Uterus (tissue), 4 donors: Measurements from ENCODE around the gene ARHGAP4. TPM values are rescaled to one million over a fixed set of nuclear protein-coding genes. Genes with fewer than 3 reads are reported as not detected.

Source experiments
- DNase-seq, 2 donors: peaks; one replicate each; pipeline ENCODE4 v3.0.0-alpha.2; 2019 to 2020
- H3K27ac ChIP-seq, 2 donors: fragments of 200-600 bp; sonication (generic); 1 replicate in 1 of 2; 2 replicates in 1 of 2; pipeline ENCODE4 v1.5.1; 2016 to 2018
- H3K27me3 ChIP-seq, 2 donors: fragments of 200-600 bp; sonication (generic); one replicate each; pipeline ENCODE4 v1.5.1; 2018 to 2019; ENCODE audit warnings: control low read depth in 1 of 2
- H3K36me3 ChIP-seq, 2 donors: fragments of 200-600 bp; sonication (generic); one replicate each; pipeline ENCODE4 v1.5.1; 2019; ENCODE audit warnings: control low read depth in 1 of 2
- H3K4me1 ChIP-seq, 2 donors: fragments of 200-600 bp; sonication (generic); one replicate each; pipeline ENCODE4 v1.5.1; 2018 to 2019; ENCODE audit warnings: control low read depth in 1 of 2
- H3K4me3 ChIP-seq, 2 donors: fragments of 200-600 bp; sonication (generic); 1 replicate in 1 of 2; 2 replicates in 1 of 2; pipeline ENCODE4 v1.5.1; 2018 to 2019; ENCODE audit warnings: mild to moderate bottlenecking in 1 of 2
- H3K9me3 ChIP-seq, 2 donors: fragments of 200-600 bp; sonication (generic); one replicate each; pipeline ENCODE4 v1.5.1; 2019; ENCODE audit warnings: control low read depth in 1 of 2
- POLR2A ChIP-seq, 2 donors: fragments of 450-650 bp; IDR thresholded peaks; one replicate each; pipeline ENCODE4 v1.6.1; 2016; ENCODE audit warnings: antibody characterized with exemption in 2 of 2, mild to moderate bottlenecking in 1 of 2, moderate library complexity in 1 of 2
- intact Hi-C: fragments of 100-400 bp; cut with DNase I; formaldehyde crosslinking; loops from one replicate; pipeline ENCODE4 v1.15.1; 2023; ENCODE audit warnings: low total_unique reads
- total RNA-seq, 4 donors: library from RNA; depleted of rRNA in 3 of 4; stranded (reverse); fragments of >200 nt in 3 of 4; gene quantifications; one replicate each; pipeline versions ENCODE4 v1.1.0 to v1.2.4, GENCODE V29; 2014 to 2023
- TF ChIP-seq, protein P1 (sequence below), 4 experiments: fragments of 200-600 bp in 2 of 4; fragments of 450-650 bp in 2 of 4; sonication (generic) in 2 of 4; IDR thresholded peaks; one replicate each; pipeline ENCODE4 v1.5.1; 2016 to 2019; ENCODE audit warnings: antibody characterized with exemption in 4 of 4, mild to moderate bottlenecking in 2 of 4, moderate library complexity in 1 of 4
- donor health status: DM: yes; HTN: yes; CAD: no.

ARHGAP4 gene
- total RNA-seq, 4 donors from 2014 or later: 5.1 to 28.3 (median 15.8) TPM

DNA sequence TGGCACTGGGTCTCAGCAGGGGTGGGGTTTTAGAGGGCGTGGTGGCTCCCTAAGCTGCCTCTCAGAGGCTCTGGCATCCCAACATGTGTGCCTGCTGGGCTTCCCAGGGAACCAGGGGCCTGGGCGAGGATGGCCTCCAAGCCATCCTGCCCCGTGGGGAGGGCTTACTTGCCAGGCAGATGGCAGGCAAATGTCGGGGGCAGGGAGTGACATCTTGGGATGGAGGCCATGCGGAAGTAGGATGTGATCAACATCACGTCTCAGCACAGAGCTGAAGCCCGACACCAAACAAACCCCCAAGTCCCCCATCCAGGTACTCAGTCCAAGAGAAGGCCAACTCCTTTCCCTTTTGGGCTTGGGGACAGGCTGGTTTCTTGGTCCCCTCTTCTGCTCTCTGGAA, 44.8 kb downstream of the ARHGAP4 start:
- no peaks in the 10 kb centered on the region for H3K9me3 ChIP-seq
- peaks cover 0 to 4% of the 10 kb centered on the region in 2 donors for H3K4me1 ChIP-seq
- H3K4me3 ChIP-seq: no peak overlapping the region
- no peaks in the 10 kb centered on the region for H3K36me3 ChIP-seq
- H3K27ac ChIP-seq: no peak overlapping the region
- intact Hi-C loops: no loop called here
- TF ChIP-seq, protein P1, sequence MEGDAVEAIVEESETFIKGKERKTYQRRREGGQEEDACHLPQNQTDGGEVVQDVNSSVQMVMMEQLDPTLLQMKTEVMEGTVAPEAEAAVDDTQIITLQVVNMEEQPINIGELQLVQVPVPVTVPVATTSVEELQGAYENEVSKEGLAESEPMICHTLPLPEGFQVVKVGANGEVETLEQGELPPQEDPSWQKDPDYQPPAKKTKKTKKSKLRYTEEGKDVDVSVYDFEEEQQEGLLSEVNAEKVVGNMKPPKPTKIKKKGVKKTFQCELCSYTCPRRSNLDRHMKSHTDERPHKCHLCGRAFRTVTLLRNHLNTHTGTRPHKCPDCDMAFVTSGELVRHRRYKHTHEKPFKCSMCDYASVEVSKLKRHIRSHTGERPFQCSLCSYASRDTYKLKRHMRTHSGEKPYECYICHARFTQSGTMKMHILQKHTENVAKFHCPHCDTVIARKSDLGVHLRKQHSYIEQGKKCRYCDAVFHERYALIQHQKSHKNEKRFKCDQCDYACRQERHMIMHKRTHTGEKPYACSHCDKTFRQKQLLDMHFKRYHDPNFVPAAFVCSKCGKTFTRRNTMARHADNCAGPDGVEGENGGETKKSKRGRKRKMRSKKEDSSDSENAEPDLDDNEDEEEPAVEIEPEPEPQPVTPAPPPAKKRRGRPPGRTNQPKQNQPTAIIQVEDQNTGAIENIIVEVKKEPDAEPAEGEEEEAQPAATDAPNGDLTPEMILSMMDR (IDR thresholded peaks at IDR 0.05): no peak
- no peak for TF ChIP-seq POLR2A (IDR thresholded peaks at IDR 0.05)
- no peak for DNase-seq
- peaks cover 0 to 35% of the 10 kb centered on the region in 2 donors for H3K27me3 ChIP-seq

DNA sequence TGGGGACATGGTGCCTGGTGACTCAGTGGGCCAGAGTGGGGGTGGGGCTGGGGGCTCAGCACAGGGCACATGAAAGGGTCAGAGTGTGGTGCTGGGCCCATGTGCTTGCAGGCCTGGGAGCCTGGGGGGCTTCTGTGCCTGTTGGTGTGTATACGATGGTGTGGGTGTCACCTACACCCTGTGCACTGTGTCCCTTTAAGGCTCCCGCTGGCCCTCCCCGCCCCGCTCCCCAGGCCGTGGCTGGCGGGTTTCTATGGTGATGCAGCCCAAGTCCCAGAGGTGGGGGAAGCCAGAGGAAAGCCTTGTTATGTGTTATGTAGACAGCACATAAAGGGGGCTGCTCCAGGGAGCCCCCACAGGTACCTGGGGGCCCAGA, 45.6 kb downstream of the ARHGAP4 start:
- H3K27me3 ChIP-seq: peaks cover 0 to 34% of the 10 kb centered on the region in 2 donors
- H3K4me1 ChIP-seq: peaks cover 0 to 2% of the 10 kb centered on the region in 2 donors
- no peak overlapping the region for H3K27ac ChIP-seq
- TF ChIP-seq, protein P1 (IDR thresholded peaks at IDR 0.05): no peak
- TF ChIP-seq POLR2A (IDR thresholded peaks at IDR 0.05): no peak
- H3K36me3 ChIP-seq: no peaks in the 10 kb centered on the region
- H3K9me3 ChIP-seq: no peaks in the 10 kb centered on the region
- no peak for DNase-seq
- intact Hi-C loops: no loop called here
- H3K4me3 ChIP-seq: no peak overlapping the region

DNA sequence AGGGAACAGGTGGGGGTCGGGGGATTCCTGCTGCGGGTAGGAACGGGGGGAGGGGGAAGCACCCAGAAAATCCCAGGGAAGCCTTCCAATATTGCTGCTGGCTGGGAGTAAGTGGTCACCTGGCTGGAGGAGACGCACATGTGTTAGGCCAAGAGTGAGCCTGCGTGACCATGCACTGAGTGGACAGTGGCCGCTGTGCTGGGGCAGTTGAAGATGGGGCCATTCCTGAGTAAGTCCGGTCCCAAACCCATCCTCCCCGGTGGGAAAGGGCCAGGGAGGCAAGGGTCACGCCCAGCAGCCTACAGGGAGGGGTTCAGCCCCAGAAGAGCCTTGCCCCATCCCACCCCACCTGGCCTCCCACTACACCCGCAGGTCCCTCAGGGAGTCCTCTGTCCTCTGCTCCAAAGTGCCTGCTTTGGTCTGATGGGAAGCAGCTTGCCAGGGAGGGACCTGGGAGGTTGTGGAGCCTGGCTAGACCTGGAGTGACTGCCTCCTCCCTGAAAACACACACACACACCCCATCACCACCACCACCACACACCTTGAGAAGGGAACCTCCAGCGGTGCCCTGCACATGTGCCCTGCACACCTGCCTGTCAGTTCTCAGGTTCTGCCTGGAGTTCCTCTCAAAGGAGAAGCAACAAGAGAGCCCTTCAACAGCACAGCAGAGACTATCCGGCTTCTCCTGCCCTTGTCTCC, 46.2 kb downstream of the ARHGAP4 start:
- Histone ChIP-seq H3K9me3 (no peaks in the 10 kb centered on the region), H3K27ac (no peak overlapping the region), H3K4me1 (no peaks in the 10 kb centered on the region), H3K36me3 (no peaks in the 10 kb centered on the region), H3K4me3 (no peak overlapping the region), H3K27me3 (peaks cover 0 to 29% of the 10 kb centered on the region in 2 donors)
- no peak for DNase-seq
- TF ChIP-seq POLR2A (IDR thresholded peaks at IDR 0.05): no peak
- TF ChIP-seq, protein P1 (IDR thresholded peaks at IDR 0.05): no peak
- intact Hi-C loops: no loop called here

DNA sequence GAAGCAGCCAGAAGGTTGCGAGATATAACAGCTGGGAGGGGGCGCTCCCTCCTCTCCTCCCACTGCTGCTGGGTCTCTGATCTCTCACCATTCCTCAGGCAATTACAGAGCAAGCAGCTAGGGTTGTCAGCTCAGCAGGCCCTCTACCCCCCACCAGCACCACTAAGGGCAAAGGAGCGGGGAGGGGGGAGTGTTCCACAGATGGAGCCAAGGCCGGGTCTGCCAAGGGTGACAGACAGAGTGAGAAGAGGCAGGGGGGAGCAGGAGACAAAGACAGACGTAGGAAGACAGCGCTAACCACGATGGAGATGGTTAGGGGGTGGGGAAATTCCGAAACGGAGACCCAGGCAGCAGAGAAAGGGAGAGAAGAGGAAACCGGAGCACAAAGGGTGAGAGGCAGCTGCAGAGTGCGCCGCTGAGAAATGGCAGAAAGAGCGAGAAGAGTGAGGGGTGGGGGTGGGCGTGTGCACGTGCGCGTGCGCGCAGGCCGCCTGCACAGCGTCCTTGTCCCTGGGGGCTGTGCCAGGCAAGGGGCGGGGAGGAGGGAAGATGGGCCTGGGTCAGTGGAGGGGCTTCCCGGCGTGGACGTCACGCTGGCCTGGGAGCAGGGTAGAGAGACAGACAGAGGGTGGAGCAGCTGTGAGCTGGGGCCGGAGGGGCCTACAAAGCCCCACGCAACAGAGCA, 47.0 kb downstream of the ARHGAP4 start:
- intact Hi-C loops: no loop called here
- no peak for DNase-seq
- TF ChIP-seq, protein P1 (IDR thresholded peaks at IDR 0.05): no peak
- no peak for TF ChIP-seq POLR2A (IDR thresholded peaks at IDR 0.05)
- Histone ChIP-seq H3K36me3 (no peaks in the 10 kb centered on the region), H3K27ac (no peak overlapping the region), H3K4me3 (no peak overlapping the region), H3K4me1 (no peaks in the 10 kb centered on the region), H3K27me3 (peaks cover 0 to 21% of the 10 kb centered on the region in 2 donors), H3K9me3 (no peaks in the 10 kb centered on the region)

DNA sequence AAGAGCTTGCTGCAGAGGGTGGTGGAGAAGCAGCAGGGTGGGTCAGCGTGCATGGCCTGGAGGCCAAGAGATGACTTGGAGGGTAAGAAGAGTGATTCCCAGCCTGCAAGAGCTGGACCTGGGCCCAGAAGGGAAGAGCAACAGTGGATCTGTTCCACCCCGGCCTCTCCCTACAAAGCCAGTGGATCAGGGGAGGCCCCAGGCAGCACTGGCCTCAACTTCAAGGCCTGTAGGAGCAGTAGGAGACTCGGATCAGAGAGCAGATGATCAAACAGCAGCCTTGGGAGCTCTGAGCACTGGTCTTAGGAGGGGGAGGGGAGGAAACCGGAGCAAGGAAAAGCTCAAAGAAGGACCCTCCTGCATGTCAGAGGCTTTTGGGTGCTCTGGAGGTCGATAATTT, 47.7 kb downstream of the ARHGAP4 start:
- no peaks in the 10 kb centered on the region for H3K36me3 ChIP-seq
- H3K4me3 ChIP-seq: no peak overlapping the region
- no peaks in the 10 kb centered on the region for H3K9me3 ChIP-seq
- H3K4me1 ChIP-seq: no peaks in the 10 kb centered on the region
- intact Hi-C loops: no loop called here
- no peak overlapping the region for H3K27ac ChIP-seq
- no peak for DNase-seq
- H3K27me3 ChIP-seq: peaks cover 0 to 16% of the 10 kb centered on the region in 2 donors
- TF ChIP-seq, protein P1 (IDR thresholded peaks at IDR 0.05): no peak
- no peak for TF ChIP-seq POLR2A (IDR thresholded peaks at IDR 0.05)
